Activated T-cell treated with anti-CD3 and anti-CD28 coated beads, Interleukin-2, amount 50 U/mL, for 24 hours (primary cell): ENCODE measurements around the gene ATP8B4.

ENCODE experiments used
- DNase-seq: peaks from one replicate; pipeline ENCODE4 v3.0.0-alpha.2; 2020
- H3K27ac Mint-ChIP-seq: 2 replicates; pipeline ENCODE4 v1.8.0; 2020; ENCODE audit warnings: mild to moderate bottlenecking, mixed read lengths
- H3K27me3 Mint-ChIP-seq: 2 replicates; pipeline ENCODE4 v1.8.0; 2020; ENCODE audit warnings: mixed read lengths
- H3K36me3 Mint-ChIP-seq: 2 replicates; pipeline ENCODE4 v1.8.0; 2020; ENCODE audit warnings: low read depth, mixed read lengths
- H3K4me1 Mint-ChIP-seq: 2 replicates; pipeline ENCODE4 v1.8.0; 2020; ENCODE audit warnings: low read depth, mixed read lengths
- H3K4me3 Mint-ChIP-seq: 2 replicates; pipeline ENCODE4 v1.8.0; 2020; ENCODE audit warnings: mild to moderate bottlenecking, moderate library complexity, mixed read lengths
- H3K9me3 Mint-ChIP-seq: 2 replicates; pipeline ENCODE4 v1.8.0; 2020; ENCODE audit warnings: mixed read lengths

The ATP8B4 gene

GRCh38 chr15:50055332-50055731 lies 63.7 kb downstream of the ATP8B4 start:
- peaks cover 30% of the 10 kb centered on the region for H3K27me3 Mint-ChIP-seq
- DNase-seq, result no peak
- H3K36me3 Mint-ChIP-seq, result no peaks in the 10 kb centered on the region
- H3K9me3 Mint-ChIP-seq, result no peaks in the 10 kb centered on the region
- peaks cover 6% of the 10 kb centered on the region for H3K4me1 Mint-ChIP-seq
- no peak overlapping the region for H3K4me3 Mint-ChIP-seq
- no peak overlapping the region for H3K27ac Mint-ChIP-seq

- H3K36me3 Mint-ChIP-seq, result no peaks in the 10 kb centered on the region
- H3K27me3 Mint-ChIP-seq, result peaks cover 24% of the 10 kb centered on the region
- peaks cover 2% of the 10 kb centered on the region for H3K4me1 Mint-ChIP-seq
- no peak for DNase-seq
- H3K4me3 Mint-ChIP-seq, result no peak overlapping the region
- no peaks in the 10 kb centered on the region for H3K9me3 Mint-ChIP-seq
- H3K27ac Mint-ChIP-seq, result no peak overlapping the region
These were observed 65.8 kb downstream of the ATP8B4 start for GRCh38 chr15:50053055-50053856.

GRCh38 chr15:50051811-50052419 lies 67.1 kb downstream of the ATP8B4 start:
- H3K27ac Mint-ChIP-seq, result no peak overlapping the region
- peaks cover 5% of the 10 kb centered on the region for H3K4me1 Mint-ChIP-seq
- no peaks in the 10 kb centered on the region for H3K9me3 Mint-ChIP-seq
- no peak overlapping the region for H3K4me3 Mint-ChIP-seq
- peaks cover 24% of the 10 kb centered on the region for H3K27me3 Mint-ChIP-seq
- H3K36me3 Mint-ChIP-seq, result no peaks in the 10 kb centered on the region
- DNase-seq, result no peak

GRCh38 chr15:50050986-50051743 lies 67.9 kb downstream of the ATP8B4 start:
- no peaks in the 10 kb centered on the region for H3K36me3 Mint-ChIP-seq

GRCh38 chr15:50049871-50050270 lies 69.2 kb downstream of the ATP8B4 start:
- Mint-ChIP-seq H3K27me3 (peaks cover 15% of the 10 kb centered on the region), H3K36me3 (no peaks in the 10 kb centered on the region), H3K4me1 (peaks cover 16% of the 10 kb centered on the region), H3K9me3 (no peaks in the 10 kb centered on the region), H3K4me3 (no peak overlapping the region), H3K27ac (no peak overlapping the region)
- DNase-seq, result no peak

More at GRCh38 chr15:50050986-50051743, 67.9 kb downstream of the ATP8B4 start:
- Mint-ChIP-seq H3K27ac (no peak overlapping the region), H3K4me1 (peaks cover 11% of the 10 kb centered on the region), H3K27me3 (peaks cover 24% of the 10 kb centered on the region), H3K9me3 (no peaks in the 10 kb centered on the region), H3K4me3 (no peak overlapping the region)
- DNase-seq, result no peak

- no peak overlapping the region for H3K27ac Mint-ChIP-seq
- peaks cover 3% of the 10 kb centered on the region for H3K36me3 Mint-ChIP-seq
- no peak overlapping the region for H3K4me3 Mint-ChIP-seq
These were observed 72.2 kb downstream of the ATP8B4 start for GRCh38 chr15:50046867-50047266.

GRCh38 chr15:50046159-50046558 lies 72.9 kb downstream of the ATP8B4 start:
- Mint-ChIP-seq H3K4me3 (no peak overlapping the region), H3K9me3 (peaks cover 13% of the 10 kb centered on the region), H3K27me3 (no peaks in the 10 kb centered on the region), H3K27ac (peak overlapping the region; percentile 47), H3K36me3 (peaks cover 3% of the 10 kb centered on the region), H3K4me1 (peaks cover 15% of the 10 kb centered on the region)
- no peak for DNase-seq

More at GRCh38 chr15:50046867-50047266, 72.2 kb downstream of the ATP8B4 start:
- Mint-ChIP-seq H3K4me1 (peaks cover 15% of the 10 kb centered on the region), H3K27me3 (peaks cover under 1% of the 10 kb centered on the region), H3K9me3 (peaks cover 10% of the 10 kb centered on the region)
- no peak for DNase-seq

GRCh38 chr15:50044904-50045303 lies 74.1 kb downstream of the ATP8B4 start:
- Mint-ChIP-seq H3K4me1 (peaks cover 15% of the 10 kb centered on the region), H3K9me3 (peaks cover 13% of the 10 kb centered on the region), H3K27ac (no peak overlapping the region), H3K4me3 (no peak overlapping the region), H3K36me3 (peaks cover 3% of the 10 kb centered on the region), H3K27me3 (no peaks in the 10 kb centered on the region)
- no peak for DNase-seq

- H3K9me3 Mint-ChIP-seq, result peaks cover 13% of the 10 kb centered on the region
- H3K27me3 Mint-ChIP-seq, result no peaks in the 10 kb centered on the region
- DNase-seq, result no peak
- peaks cover 3% of the 10 kb centered on the region for H3K36me3 Mint-ChIP-seq
- no peak overlapping the region for H3K27ac Mint-ChIP-seq
- H3K4me1 Mint-ChIP-seq, result peaks cover 15% of the 10 kb centered on the region
- H3K4me3 Mint-ChIP-seq, result no peak overlapping the region
These were observed 74.6 kb downstream of the ATP8B4 start for GRCh38 chr15:50044406-50044805.

- no peak overlapping the region for H3K27ac Mint-ChIP-seq
- no peak overlapping the region for H3K4me3 Mint-ChIP-seq
- peaks cover 13% of the 10 kb centered on the region for H3K9me3 Mint-ChIP-seq
- no peak for DNase-seq
- H3K27me3 Mint-ChIP-seq, result peaks cover 5% of the 10 kb centered on the region
- peaks cover 15% of the 10 kb centered on the region for H3K4me1 Mint-ChIP-seq
- H3K36me3 Mint-ChIP-seq, result peaks cover 3% of the 10 kb centered on the region
These were observed 76.3 kb downstream of the ATP8B4 start for GRCh38 chr15:50042775-50043174.

GRCh38 chr15:50030456-50030855 lies 88.6 kb downstream of the ATP8B4 start:
- H3K27ac Mint-ChIP-seq, result no peak overlapping the region
- no peaks in the 10 kb centered on the region for H3K4me1 Mint-ChIP-seq
- no peaks in the 10 kb centered on the region for H3K36me3 Mint-ChIP-seq
- no peaks in the 10 kb centered on the region for H3K9me3 Mint-ChIP-seq
- H3K27me3 Mint-ChIP-seq, result peaks cover 7% of the 10 kb centered on the region
- H3K4me3 Mint-ChIP-seq, result no peak overlapping the region
- no peak for DNase-seq

- no peaks in the 10 kb centered on the region for H3K36me3 Mint-ChIP-seq
- H3K27me3 Mint-ChIP-seq, result peaks cover 6% of the 10 kb centered on the region
- H3K27ac Mint-ChIP-seq, result no peak overlapping the region
- H3K9me3 Mint-ChIP-seq, result no peaks in the 10 kb centered on the region
- no peaks in the 10 kb centered on the region for H3K4me1 Mint-ChIP-seq
- no peak overlapping the region for H3K4me3 Mint-ChIP-seq
- no peak for DNase-seq
These were observed 90.7 kb downstream of the ATP8B4 start for GRCh38 chr15:50028326-50028725.

GRCh38 chr15:50024281-50024680 lies 94.8 kb downstream of the ATP8B4 start:
- Mint-ChIP-seq H3K27ac (no peak overlapping the region), H3K27me3 (peaks cover 12% of the 10 kb centered on the region), H3K4me1 (peaks cover 1% of the 10 kb centered on the region), H3K36me3 (no peaks in the 10 kb centered on the region), H3K4me3 (no peak overlapping the region), H3K9me3 (no peaks in the 10 kb centered on the region)
- DNase-seq, result no peak

- Mint-ChIP-seq H3K36me3 (no peaks in the 10 kb centered on the region), H3K27ac (no peak overlapping the region), H3K4me1 (peaks cover 1% of the 10 kb centered on the region), H3K27me3 (peaks cover 7% of the 10 kb centered on the region), H3K4me3 (no peak overlapping the region), H3K9me3 (no peaks in the 10 kb centered on the region)
- DNase-seq, result no peak
These were observed 100.5 kb downstream of the ATP8B4 start for GRCh38 chr15:50018491-50018890.

- Mint-ChIP-seq H3K4me3 (no peak overlapping the region), H3K4me1 (peaks cover 1% of the 10 kb centered on the region), H3K9me3 (no peaks in the 10 kb centered on the region), H3K27me3 (peaks cover 10% of the 10 kb centered on the region), H3K27ac (no peak overlapping the region), H3K36me3 (no peaks in the 10 kb centered on the region)
- DNase-seq, result no peak
These were observed 101.5 kb downstream of the ATP8B4 start for GRCh38 chr15:50017522-50017921.
